Colonic mucosa (tissue), 4 donors: ENCODE results near the gene TMSB10. TPM values are rescaled to one million over a fixed set of nuclear protein-coding genes. Genes with fewer than 3 reads are reported as not detected.
A peak's percentile ranks its signal among the peaks of the same experiment; 100 is the strongest.

ENCODE experiments used
- DNase-seq: peaks from one replicate; pipeline ENCODE4 v3.0.0-alpha.2; 2020
- H3K27ac ChIP-seq: fragments of 200-600 bp; one replicate; pipeline ENCODE4 v1.8.0; 2021
- H3K27me3 ChIP-seq: fragments of 200-600 bp; one replicate; pipeline ENCODE4 v1.8.0; 2021
- H3K36me3 ChIP-seq: fragments of 200-600 bp; one replicate; pipeline ENCODE4 v1.8.0; 2021
- H3K4me1 ChIP-seq: fragments of 200-600 bp; one replicate; pipeline ENCODE4 v1.8.0; 2021; ENCODE audit warnings: mild to moderate bottlenecking
- H3K4me3 ChIP-seq: fragments of 200-600 bp; one replicate; pipeline ENCODE4 v1.8.0; 2021
- H3K9ac ChIP-seq, 2 donors: one replicate each; pipeline ENCODE4 v1.7.0; 2013; ENCODE audit warnings: control low read depth in 2 of 2, low read depth in 2 of 2, low read length in 2 of 2
- H3K9me3 ChIP-seq: fragments of 200-600 bp; one replicate; pipeline ENCODE4 v1.8.0; 2021
- CTCF ChIP-seq: fragments of 200-600 bp; IDR thresholded peaks from one replicate; pipeline ENCODE4 v1.8.0; 2022; ENCODE audit warnings: antibody characterized with exemption, mild to moderate bottlenecking
- intact Hi-C: fragments of 100-400 bp; cut with DNase I; formaldehyde crosslinking; loops from one replicate; pipeline ENCODE4 v1.14.1; 2022
- total RNA-seq, 2 donors: library from RNA; stranded (reverse); fragmentation: NEBNext Ultra II Directional in 1 of 2; extraction: Animal tissue kit (Norgen Biotek cat#: 25700) in 1 of 2; gene quantifications; one replicate each; pipeline ENCODE4 v1.2.1, GENCODE V29; 2021
- donor health status: healthy.
- donor health status: DM: no; HTN: no; CAD: no.
- donor health status: DM: no; HTN: no; CAD: no.

Gene TMSB10
- total RNA-seq, 2 donors from 2014 or later, result 2,226 to 3,150 TPM

GRCh38 chr2:84876369-84876768 is 29.1 kb upstream of the TMSB10 start:
- DNase-seq, result no peak
- Histone ChIP-seq H3K27ac (no peak overlapping the region), H3K9me3 (no peaks in the 10 kb centered on the region), H3K36me3 (no peaks in the 10 kb centered on the region), H3K4me3 (no peak overlapping the region), H3K9ac (no peak overlapping the region), H3K27me3 (peaks cover 5% of the 10 kb centered on the region), H3K4me1 (no peaks in the 10 kb centered on the region)
- no peak for TF ChIP-seq CTCF
- intact Hi-C loops, result loop anchor here (10.0 kb wide), 1 partner anchor 242 kb away; no protein-coding TSS in a partner anchor

- Histone ChIP-seq H3K9me3 (no peaks in the 10 kb centered on the region), H3K4me3 (no peak overlapping the region), H3K4me1 (no peaks in the 10 kb centered on the region), H3K27ac (no peak overlapping the region), H3K27me3 (peaks cover 5% of the 10 kb centered on the region), H3K36me3 (no peaks in the 10 kb centered on the region), H3K9ac (peak overlapping the region in 1 of 2 donors; percentile 99)
- intact Hi-C loops, result loop anchor here (10.0 kb wide), 1 partner anchor 244 kb away; no protein-coding TSS in a partner anchor
- no peak for TF ChIP-seq CTCF
- DNase-seq, result peak; percentile 41
Measured at GRCh38 chr2:84878459-84878858, 27.0 kb upstream of the TMSB10 start.

GRCh38 chr2:84878896-84879583 is 26.4 kb upstream of the TMSB10 start:
- H3K4me3 ChIP-seq, result peak overlapping the region; percentile 65

GRCh38 chr2:84879584-84880394 is 25.7 kb upstream of the TMSB10 start:
- DNase-seq, result peak; percentile 52
- no peaks in the 10 kb centered on the region for H3K4me1 ChIP-seq
- intact Hi-C loops, result loop anchor here (5.0 to 10.0 kb wide), 2 partner anchors 245 to 382 kb away; no protein-coding TSS in a partner anchor
- no peaks in the 10 kb centered on the region for H3K9me3 ChIP-seq
- peak overlapping the region; percentile 58 to 99 for H3K9ac ChIP-seq
- H3K27me3 ChIP-seq, result peaks cover 5% of the 10 kb centered on the region
- peak overlapping the region; percentile 66 for H3K27ac ChIP-seq
- peak overlapping the region; percentile 65 for H3K4me3 ChIP-seq
- no peak for TF ChIP-seq CTCF
- no peaks in the 10 kb centered on the region for H3K36me3 ChIP-seq

More at GRCh38 chr2:84878896-84879583, 26.4 kb upstream of the TMSB10 start:
- Histone ChIP-seq H3K9ac (peak overlapping the region; percentile 33 to 99), H3K27ac (peak overlapping the region; percentile 39), H3K9me3 (no peaks in the 10 kb centered on the region), H3K4me1 (no peaks in the 10 kb centered on the region), H3K36me3 (no peaks in the 10 kb centered on the region), H3K27me3 (peaks cover 5% of the 10 kb centered on the region)
- intact Hi-C loops, result loop anchor here (10.0 kb wide), 1 partner anchor 244 kb away; no protein-coding TSS in a partner anchor
- DNase-seq, result no peak
- no peak for TF ChIP-seq CTCF

- Histone ChIP-seq H3K4me3 (peak overlapping the region; percentile 65), H3K27ac (peak overlapping the region; percentile 66), H3K4me1 (no peaks in the 10 kb centered on the region), H3K9me3 (no peaks in the 10 kb centered on the region), H3K27me3 (peaks cover 5% of the 10 kb centered on the region), H3K36me3 (no peaks in the 10 kb centered on the region), H3K9ac (peak overlapping the region; percentile 58 to 99)
- no peak for TF ChIP-seq CTCF
- intact Hi-C loops, result loop anchor here (5.0 kb wide), 1 partner anchor 383 kb away; no protein-coding TSS in a partner anchor
- DNase-seq, result no peak
Measured at GRCh38 chr2:84880395-84880644, 25.1 kb upstream of the TMSB10 start.
